ENCODE data around the gene CCDC172.
"Not testable (repeated sequence)": the region's sequence is repeated elsewhere in the genome, so short reads cannot be mapped to it uniquely, and the experiment has no call there.

CCDC172 gene

GRCh38 chr10:116336866-116337265 lies 12.6 kb downstream of the CCDC172 start:
- no peak for DNase-seq

- DNase-seq: no peak
Measured at GRCh38 chr10:116352125-116352524, 27.9 kb downstream of the CCDC172 start.

GRCh38 chr10:116353817-116354216 lies 29.6 kb downstream of the CCDC172 start:
- DNase-seq: no peak

- DNase-seq: no peak
Measured at GRCh38 chr10:116355341-116355740, 31.1 kb downstream of the CCDC172 start.

GRCh38 chr10:116356833-116357232 lies 32.6 kb downstream of the CCDC172 start:
- DNase-seq: no peak

GRCh38 chr10:116364868-116365267 lies 40.6 kb downstream of the CCDC172 start:
- DNase-seq: no peak

- DNase-seq: no peak
Measured at GRCh38 chr10:116371737-116372136, 47.5 kb downstream of the CCDC172 start.

- DNase-seq: no peak
Measured at GRCh38 chr10:116382290-116382689, 58.0 kb downstream of the CCDC172 start.

GRCh38 chr10:116385311-116385710 lies 61.1 kb downstream of the CCDC172 start:
- no peak for DNase-seq

- no peak for DNase-seq
Measured at GRCh38 chr10:116385994-116386809, 62.0 kb downstream of the CCDC172 start.

- DNase-seq: not testable (repeated sequence)
Measured at GRCh38 chr10:116393246-116393831, 69.1 kb downstream of the CCDC172 start.

- no peak for DNase-seq
Measured at GRCh38 chr10:116395223-116395985, 71.2 kb downstream of the CCDC172 start.

GRCh38 chr10:116398224-116398623 lies 74.0 kb downstream of the CCDC172 start:
- DNase-seq: no peak

- no peak for DNase-seq
Measured at GRCh38 chr10:116402858-116403257, 78.6 kb downstream of the CCDC172 start.

- DNase-seq: no peak
Measured at GRCh38 chr10:116403740-116404250, 79.5 kb downstream of the CCDC172 start.

- no peak for DNase-seq
Measured at GRCh38 chr10:116408719-116409118, 84.5 kb downstream of the CCDC172 start.

GRCh38 chr10:116410351-116410750 lies 86.1 kb downstream of the CCDC172 start:
- no peak for DNase-seq

GRCh38 chr10:116417821-116418220 lies 93.6 kb downstream of the CCDC172 start:
- DNase-seq: no peak

- DNase-seq: no peak
Measured at GRCh38 chr10:116418389-116418788, 94.1 kb downstream of the CCDC172 start.

- DNase-seq: no peak
Measured at GRCh38 chr10:116421815-116422214, 97.6 kb downstream of the CCDC172 start.

GRCh38 chr10:116427671-116428070 lies 103.4 kb downstream of the CCDC172 start, which contains the start of gene PNLIPRP3:
Gene PNLIPRP3, plus strand, starts transcription at chr10:116427847. Its CDS starts 166 bp downstream, at chr10:116428013.
- DNase-seq: no peak

- DNase-seq: no peak
Measured at GRCh38 chr10:116429288-116429977, 105.2 kb downstream of the CCDC172 start.

Data from DMS 273 treated with DMSO at 0.1 percent for 48 hours (cell line).